Activated naive CD8-positive, alpha-beta T cell treated with anti-CD3 and anti-CD28 coated beads, Interleukin-2, amount 50 U/mL, for 24 hours (primary cell): ENCODE data around the gene MRPS34.
"Not testable (repeated sequence)": the region's sequence is repeated elsewhere in the genome, so short reads cannot be mapped to it uniquely, and the experiment has no call there.

Experiments
- ATAC-seq: fragments of 150-1000 bp; cut with Tn5 transposase; one replicate; pipeline ENCODE4 v1.10.0; 2021
- DNase-seq: peaks from one replicate; pipeline ENCODE4 v3.0.0; 2021
- H3K27ac Mint-ChIP-seq: one replicate; pipeline ENCODE4 v1.8.0; 2021; ENCODE audit warnings: mild to moderate bottlenecking, mixed read lengths
- H3K27me3 Mint-ChIP-seq: one replicate; pipeline ENCODE4 v1.8.0; 2021; ENCODE audit warnings: mixed read lengths
- H3K36me3 Mint-ChIP-seq: one replicate; pipeline ENCODE4 v1.8.0; 2021; ENCODE audit warnings: low read depth, mixed read lengths
- H3K4me1 Mint-ChIP-seq: one replicate; pipeline ENCODE4 v1.8.0; 2021; ENCODE audit warnings: mixed read lengths
- H3K4me3 Mint-ChIP-seq: one replicate; pipeline ENCODE4 v1.8.0; 2021; ENCODE audit warnings: mild to moderate bottlenecking, moderate library complexity, mixed read lengths
- H3K9me3 Mint-ChIP-seq: one replicate; pipeline ENCODE4 v1.8.0; 2021; ENCODE audit warnings: mixed read lengths

Gene MRPS34

GRCh38 chr16:1810106-1810505 lies 37.2 kb upstream of the MRPS34 start:
- Mint-ChIP-seq H3K27me3 (no peaks in the 10 kb centered on the region), H3K4me1 (peaks cover 8% of the 10 kb centered on the region), H3K27ac (no peak overlapping the region), H3K4me3 (no peak overlapping the region), H3K9me3 (no peaks in the 10 kb centered on the region), H3K36me3 (peaks cover 12% of the 10 kb centered on the region)
- DNase-seq = no peak
- ATAC-seq = no peak

DNA sequence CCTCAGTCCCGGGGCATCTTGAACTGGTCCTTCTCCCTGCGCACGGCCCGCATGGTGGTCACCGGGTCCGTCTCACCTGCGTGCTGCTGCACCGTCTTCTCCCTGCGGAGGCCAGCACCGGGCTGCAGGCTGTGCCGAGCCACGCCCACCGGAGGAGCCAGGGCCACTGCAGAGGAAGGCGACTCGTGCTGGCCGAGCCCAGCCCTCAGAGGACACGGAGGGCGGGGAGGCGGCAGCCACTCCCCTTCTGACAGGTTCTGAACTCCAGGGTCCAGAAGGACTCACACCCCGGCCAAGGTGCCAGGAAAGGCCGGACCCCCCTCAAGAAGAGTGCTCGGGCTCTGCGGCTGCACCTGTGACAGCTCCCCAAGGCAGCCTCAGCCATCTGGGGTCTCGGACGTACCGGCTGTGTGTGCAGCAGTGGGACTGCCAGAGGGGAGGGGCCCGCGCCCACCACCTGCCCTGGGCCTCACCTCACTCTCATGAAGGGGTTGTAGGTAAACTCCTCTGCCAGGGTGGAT lies 36.4 kb upstream of the MRPS34 start:
- DNase-seq (no peak), ATAC-seq (no peak)
- Mint-ChIP-seq H3K27me3 (no peaks in the 10 kb centered on the region), H3K9me3 (no peaks in the 10 kb centered on the region), H3K36me3 (peaks cover 12% of the 10 kb centered on the region), H3K27ac (no peak overlapping the region), H3K4me1 (peaks cover 8% of the 10 kb centered on the region), H3K4me3 (no peak overlapping the region)

DNA sequence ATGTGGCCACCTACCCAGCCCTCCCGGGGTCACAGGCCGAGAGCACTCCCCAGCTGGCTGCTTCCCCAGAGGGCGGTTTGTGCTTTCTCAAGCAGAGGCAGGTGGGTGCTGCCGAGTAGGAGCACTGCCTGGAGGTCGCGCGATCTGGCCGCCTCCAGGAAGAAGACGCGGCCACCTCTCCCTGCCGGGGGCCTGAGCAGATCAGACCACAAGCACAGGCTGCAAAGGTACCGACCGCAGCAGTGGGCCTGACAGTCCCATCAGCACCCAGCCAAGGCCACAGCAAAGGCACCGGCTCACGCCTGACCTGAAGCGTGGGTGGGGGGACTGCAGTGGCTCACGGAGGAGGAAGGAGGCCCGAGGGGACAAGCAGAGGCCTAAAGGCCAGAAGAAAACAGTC lies 35.8 kb upstream of the MRPS34 start:
- ATAC-seq = no peak
- no peak overlapping the region for H3K4me3 Mint-ChIP-seq
- H3K9me3 Mint-ChIP-seq = no peaks in the 10 kb centered on the region
- H3K27me3 Mint-ChIP-seq = no peaks in the 10 kb centered on the region
- no peak for DNase-seq
- H3K27ac Mint-ChIP-seq = no peak overlapping the region
- H3K4me1 Mint-ChIP-seq = peaks cover 8% of the 10 kb centered on the region
- peaks cover 12% of the 10 kb centered on the region for H3K36me3 Mint-ChIP-seq

- Mint-ChIP-seq H3K27ac (no peak overlapping the region), H3K36me3 (peaks cover 8% of the 10 kb centered on the region), H3K27me3 (no peaks in the 10 kb centered on the region), H3K9me3 (no peaks in the 10 kb centered on the region), H3K4me3 (no peak overlapping the region), H3K4me1 (peaks cover 3% of the 10 kb centered on the region)
- ATAC-seq (no peak), DNase-seq (no peak)
Measured at GRCh38 chr16:1807626-1808025, 34.7 kb upstream of the MRPS34 start.

GRCh38 chr16:1800701-1801100 lies 27.8 kb upstream of the MRPS34 start:
- Mint-ChIP-seq H3K27ac (no peak overlapping the region), H3K9me3 (peaks cover 14% of the 10 kb centered on the region), H3K36me3 (peaks cover 5% of the 10 kb centered on the region), H3K4me3 (no peak overlapping the region), H3K4me1 (no peaks in the 10 kb centered on the region), H3K27me3 (no peaks in the 10 kb centered on the region)
- no peak for ATAC-seq
- DNase-seq = no peak

- ATAC-seq, H3K4me3 Mint-ChIP-seq, H3K27me3 Mint-ChIP-seq, H3K36me3 Mint-ChIP-seq, H3K4me1 Mint-ChIP-seq, DNase-seq, H3K27ac Mint-ChIP-seq: not testable (repeated sequence)
- H3K9me3 Mint-ChIP-seq = peaks cover 14% of the 10 kb centered on the region
Measured at GRCh38 chr16:1799263-1799662, 26.3 kb upstream of the MRPS34 start.

DNA sequence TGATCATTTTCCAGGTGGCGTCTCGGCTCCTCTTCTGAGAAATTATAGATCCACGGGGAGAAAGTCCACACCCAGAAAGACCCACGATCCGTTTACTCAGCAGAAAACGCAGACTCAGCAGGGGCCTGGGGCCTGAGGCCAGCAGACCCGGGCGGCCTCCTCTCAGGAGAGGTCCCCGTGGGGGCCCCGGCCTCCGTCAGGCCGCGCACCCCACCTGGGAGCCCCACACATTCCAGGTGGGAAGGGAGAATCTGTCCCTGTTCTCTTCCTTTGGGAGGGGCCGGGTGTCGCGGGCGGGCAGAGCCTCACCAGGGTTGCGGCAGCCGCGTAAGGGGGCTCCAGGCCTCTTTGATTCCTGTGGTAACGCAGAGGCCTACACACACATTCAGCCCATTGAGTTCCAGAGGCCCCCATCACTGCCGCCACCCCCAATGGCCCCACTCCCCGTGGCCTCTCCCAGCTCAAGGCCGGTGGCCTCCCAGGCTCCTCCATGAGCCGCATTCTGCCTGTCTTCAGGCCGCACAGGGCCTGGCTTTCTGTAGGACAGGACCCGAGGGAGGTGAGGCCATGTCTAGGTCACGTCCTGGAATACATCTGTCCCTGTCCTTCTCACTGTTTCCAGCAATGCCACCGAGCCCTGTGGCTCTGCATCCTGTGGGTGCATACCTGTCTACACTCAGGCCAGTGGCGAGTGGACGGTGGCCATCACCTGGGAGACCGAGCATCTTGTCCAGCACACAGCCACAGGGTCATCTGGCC lies 22.2 kb upstream of the MRPS34 start:
- H3K4me1 Mint-ChIP-seq = no peaks in the 10 kb centered on the region
- no peak overlapping the region for H3K4me3 Mint-ChIP-seq

GRCh38 chr16:1794221-1794871 lies 21.4 kb upstream of the MRPS34 start:
- peaks cover 8% of the 10 kb centered on the region for H3K9me3 Mint-ChIP-seq
- DNase-seq = no peak

More for the DNA sequence above, 22.2 kb upstream of the MRPS34 start:
- no peaks in the 10 kb centered on the region for H3K27me3 Mint-ChIP-seq
- no peak for ATAC-seq
- no peak for DNase-seq
- peaks cover 4% of the 10 kb centered on the region for H3K36me3 Mint-ChIP-seq
- H3K9me3 Mint-ChIP-seq = peaks cover 14% of the 10 kb centered on the region
- H3K27ac Mint-ChIP-seq = no peak overlapping the region

GRCh38 chr16:1793578-1794220 lies 20.8 kb upstream of the MRPS34 start, which contains the start of gene IGFALS:
TSS of gene IGFALS (minus strand) at chr16:1793705. CDS start at chr16:1793652, 53 bp downstream.
- H3K9me3 Mint-ChIP-seq = peaks cover 3% of the 10 kb centered on the region
- no peaks in the 10 kb centered on the region for H3K4me1 Mint-ChIP-seq
- peaks cover 6% of the 10 kb centered on the region for H3K36me3 Mint-ChIP-seq
- ATAC-seq = no peak
- no peak within 1 kb of the TSS for H3K4me3 Mint-ChIP-seq
- H3K27me3 Mint-ChIP-seq = no peaks in the 10 kb centered on the region
- H3K27ac Mint-ChIP-seq = no peak within 1 kb of the TSS
- DNase-seq = no peak

More at GRCh38 chr16:1794221-1794871, 21.4 kb upstream of the MRPS34 start:
- Mint-ChIP-seq H3K27me3 (no peaks in the 10 kb centered on the region), H3K4me3 (no peak overlapping the region), H3K4me1 (no peaks in the 10 kb centered on the region), H3K27ac (no peak overlapping the region), H3K36me3 (peaks cover 4% of the 10 kb centered on the region)
- ATAC-seq = no peak

DNA sequence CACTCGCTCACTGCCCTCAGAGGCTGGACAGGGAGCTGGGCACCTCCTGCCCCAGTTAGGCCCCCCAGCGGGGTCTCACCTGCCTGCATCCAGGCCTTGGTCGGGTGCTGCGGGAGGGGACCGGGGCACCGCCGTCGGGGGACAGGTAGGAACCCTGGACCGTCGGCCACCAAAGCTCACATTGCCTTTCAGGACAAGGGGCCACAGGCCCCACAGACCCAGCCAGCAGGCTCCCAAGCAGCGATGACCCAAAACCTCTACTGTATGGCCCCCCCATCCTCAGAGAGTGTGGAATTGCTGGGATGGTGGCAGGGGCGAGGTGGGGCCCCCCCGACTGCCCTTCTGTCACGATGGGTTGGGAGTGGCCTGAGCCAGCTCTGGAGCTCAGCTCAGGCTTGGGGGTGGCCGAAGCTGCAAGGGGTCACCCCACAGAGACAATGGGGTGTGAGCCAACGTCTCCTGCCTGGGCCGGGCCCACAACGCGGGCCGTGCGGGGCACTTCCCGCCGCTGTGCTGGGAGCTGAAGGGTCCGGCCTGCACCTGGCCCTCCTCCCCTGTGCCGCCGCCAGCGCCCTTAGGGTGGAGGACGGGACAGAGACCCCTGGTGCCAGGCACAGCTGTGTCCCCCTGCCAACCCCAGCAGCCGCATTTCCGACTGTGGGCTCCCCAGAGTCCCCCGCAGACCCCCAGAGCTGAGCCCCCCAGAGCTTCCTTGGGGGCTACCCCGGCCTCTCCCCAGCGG lies 20.1 kb upstream of the MRPS34 start:
- Mint-ChIP-seq H3K4me1 (no peaks in the 10 kb centered on the region), H3K4me3 (no peak overlapping the region), H3K36me3 (peaks cover 6% of the 10 kb centered on the region), H3K27me3 (no peaks in the 10 kb centered on the region), H3K9me3 (peaks cover 3% of the 10 kb centered on the region), H3K27ac (no peak overlapping the region)
- ATAC-seq (no peak), DNase-seq (no peak)

GRCh38 chr16:1791943-1792812 lies 19.2 kb upstream of the MRPS34 start:
- Mint-ChIP-seq H3K4me3 (no peak overlapping the region), H3K36me3 (peaks cover 5% of the 10 kb centered on the region), H3K27me3 (no peaks in the 10 kb centered on the region), H3K9me3 (peaks cover 1% of the 10 kb centered on the region), H3K27ac (no peak overlapping the region), H3K4me1 (no peaks in the 10 kb centered on the region)
- no peak for DNase-seq
- no peak for ATAC-seq

DNA sequence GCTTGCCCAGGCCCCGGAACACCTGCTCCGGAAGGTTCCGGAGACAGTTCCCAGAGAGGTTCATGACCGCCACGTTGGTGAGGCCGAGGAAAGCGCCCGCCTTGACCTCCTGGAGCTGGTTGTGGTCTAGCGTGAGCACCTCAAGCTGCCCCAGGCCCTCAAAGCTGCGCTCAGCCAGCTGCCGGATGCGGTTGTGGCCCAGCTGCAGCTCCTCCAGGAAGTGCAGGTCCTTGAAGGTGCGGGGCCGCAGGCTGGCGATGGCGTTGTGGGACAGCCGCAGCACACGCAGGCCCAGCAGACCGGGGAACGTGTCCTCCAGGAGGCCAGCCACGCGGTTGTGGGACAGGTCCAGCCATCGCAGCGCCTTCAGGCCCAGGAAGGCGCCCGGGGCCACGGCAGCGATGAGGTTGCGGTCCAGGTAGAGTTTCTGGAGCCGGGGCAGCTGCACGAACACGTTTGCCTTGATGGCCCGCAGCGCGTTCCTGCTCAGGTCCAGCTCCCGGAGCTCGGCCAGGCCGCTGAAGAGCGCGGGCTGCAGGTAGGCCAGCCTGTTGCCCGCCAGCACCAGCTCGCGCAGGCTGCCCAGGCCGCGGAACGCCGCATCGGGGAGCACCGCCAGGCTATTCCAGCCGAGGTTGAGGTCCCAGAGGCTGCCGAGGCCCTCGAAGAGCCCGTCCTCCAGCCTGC lies 18.5 kb upstream of the MRPS34 start:
- no peak overlapping the region for H3K4me3 Mint-ChIP-seq
- ATAC-seq = no peak
- no peaks in the 10 kb centered on the region for H3K9me3 Mint-ChIP-seq
- no peaks in the 10 kb centered on the region for H3K4me1 Mint-ChIP-seq
- no peak for DNase-seq
- H3K27ac Mint-ChIP-seq = no peak overlapping the region
- H3K27me3 Mint-ChIP-seq = no peaks in the 10 kb centered on the region
- H3K36me3 Mint-ChIP-seq = peaks cover 4% of the 10 kb centered on the region

DNA sequence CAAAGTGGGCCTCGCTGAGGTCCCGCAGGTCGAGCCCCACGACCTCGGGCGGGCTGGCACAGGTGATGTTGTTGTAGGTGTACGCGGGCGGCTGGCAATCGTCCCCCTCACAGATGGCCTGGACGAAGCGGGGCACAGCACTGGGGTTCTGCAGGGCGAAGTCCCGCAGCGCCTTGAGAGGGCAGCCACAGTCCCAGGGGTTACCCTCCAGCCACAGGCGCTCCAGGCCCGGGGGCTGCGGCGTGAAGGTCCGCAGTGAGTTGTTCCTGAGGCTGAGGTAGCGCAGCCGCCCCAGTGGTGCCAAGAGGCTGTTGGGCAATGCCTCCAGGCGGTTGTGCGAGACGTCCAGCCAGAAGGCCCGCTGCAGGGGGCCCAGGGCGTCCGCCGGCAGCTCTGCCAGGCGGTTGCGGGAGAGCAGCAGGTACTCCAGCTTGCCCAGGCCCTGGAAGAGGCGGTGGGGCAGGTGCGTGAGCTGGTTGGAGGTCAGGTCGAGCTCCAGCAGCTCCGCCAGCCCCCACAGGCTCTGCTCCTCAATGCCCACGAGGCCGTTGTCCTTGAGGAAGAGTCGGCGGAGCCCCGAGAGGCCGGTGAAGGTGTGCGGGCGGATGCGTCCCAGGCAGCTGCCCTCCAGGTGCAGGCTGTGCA lies 17.8 kb upstream of the MRPS34 start:
- ATAC-seq = no peak
- Mint-ChIP-seq H3K9me3 (no peaks in the 10 kb centered on the region), H3K4me3 (no peak overlapping the region), H3K36me3 (peaks cover 4% of the 10 kb centered on the region), H3K27me3 (no peaks in the 10 kb centered on the region), H3K4me1 (no peaks in the 10 kb centered on the region), H3K27ac (no peak overlapping the region)
- no peak for DNase-seq
